K562 (cell line): ENCODE measurements around the gene CENPH. TPM values are rescaled to one million over a fixed set of nuclear protein-coding genes. Genes with fewer than 3 reads are reported as not detected.

ENCODE experiments used
- ATAC-seq: fragments of 200-7000 bp; cut with Tn5 transposase; 3 replicates; pipeline ENCODE4 v1.9.1; 2020; ENCODE audit warnings: moderate library complexity
- BruUV-seq: library from RNA; stranded (reverse); fragments of 400-500 nt; replicated peaks from 2 replicates; lab custom pipeline; 2021; lab: Mats Ljungman, UMichigan
- CTCF ChIA-PET: fragments of 300-600 bp; formaldehyde crosslinking; extraction: SDS; loops from one replicate; lab custom pipeline; 2021; ENCODE audit warnings: low intra/inter-chr PET ratio; lab: Yijun Ruan, JAX
- POLR2A ChIA-PET: fragments of 300-600, 350-650 bp; sonication (Branson Sonifier 250); formaldehyde crosslinking; extraction: SDS; loops from one replicate; lab custom pipeline; 2021; ENCODE audit warnings: antibody characterized with exemption, inconsistent platforms; lab: Yijun Ruan, JAX
- DNase-seq, 4 experiments: peaks; one replicate each; pipeline versions ENCODE4 v3.0.0 to v3.0.0-alpha.2; 2011 to 2018; ENCODE audit warnings: low spot score in 3 of 4, mixed read lengths in 3 of 4; ENCODE audit errors: extremely low read depth in 1 of 4
- FAIRE-seq: peaks from 2 replicates; lab custom pipeline; 2011; peaks lifted over from hg19 to GRCh38; lab: Jason Lieb, UNC
- H2AFZ ChIP-seq: 2 replicates; pipeline ENCODE4 v1.6.0; 2011; ENCODE audit warnings: low read depth, low read length, control low read depth, inconsistent platforms
- H3K27ac ChIP-seq: fragments of 200-600 bp; 3 replicates; pipeline ENCODE4 v1.8.0; 2011; ENCODE audit warnings: low read depth, mild to moderate bottlenecking, control low read depth, inconsistent platforms, low read length, moderate library complexity, mixed read lengths; ENCODE audit errors: extremely low read depth
- H3K27me3 ChIP-seq, 2 experiments: fragments of 300-600 bp in 1 of 2; 2 replicates in 1 of 2; 3 replicates in 1 of 2; pipeline versions ENCODE4 v1.6.0 to v1.8.0; 2011; ENCODE audit warnings: inconsistent platforms in 2 of 2, low read length in 2 of 2, mild to moderate bottlenecking in 1 of 2, mixed read lengths in 1 of 2, moderate library complexity in 1 of 2; ENCODE audit not compliant: control insufficient read depth in 2 of 2, insufficient read depth in 2 of 2
- H3K36me3 ChIP-seq: fragments of 300-600 bp; 3 replicates; pipeline ENCODE4 v1.8.0; 2011; ENCODE audit warnings: mild to moderate bottlenecking, low read length, inconsistent platforms; ENCODE audit not compliant: control insufficient read depth, insufficient read depth
- H3K4me1 ChIP-seq, 2 experiments: fragments of 200-600 bp in 1 of 2; replicated peaks in 1 of 2; 2 replicates in 1 of 2; 3 replicates in 1 of 2; pipeline versions ENCODE4 v1.5.1 to v1.8.0; 2011; ENCODE audit warnings: inconsistent platforms in 2 of 2, low read length in 2 of 2, mild to moderate bottlenecking in 1 of 2, mixed read lengths in 1 of 2, moderate library complexity in 1 of 2; ENCODE audit not compliant: control insufficient read depth in 2 of 2, insufficient read depth in 2 of 2
- H3K4me2 ChIP-seq: 2 replicates; pipeline ENCODE4 v1.6.1; 2011; ENCODE audit warnings: low read length, control low read depth, inconsistent platforms, mixed read lengths; ENCODE audit not compliant: insufficient read depth
- H3K4me3 ChIP-seq: fragments of 200-600 bp; sonication (generic), shearing (Covaris generic); 2 replicates; pipeline ENCODE4 v1.5.1; 2016; ENCODE audit warnings: control low read depth, inconsistent platforms
- H3K79me2 ChIP-seq: fragments of 200-600 bp; 3 replicates; pipeline ENCODE4 v1.8.0; 2011; ENCODE audit warnings: low read length, inconsistent platforms; ENCODE audit not compliant: control insufficient read depth, insufficient read depth
- H3K9ac ChIP-seq, 2 experiments: 2 replicates each; pipeline versions ENCODE4 v1.6.0 to v1.6.1; 2011; ENCODE audit warnings: low read depth in 2 of 2, low read length in 2 of 2, control low read depth in 1 of 2, inconsistent platforms in 1 of 2, mild to moderate bottlenecking in 1 of 2, mixed read lengths in 1 of 2; ENCODE audit not compliant: insufficient read depth in 1 of 2
- H3K9me1 ChIP-seq: one replicate; pipeline ENCODE4 v1.6.0; 2011; ENCODE audit warnings: inconsistent platforms, mild to moderate bottlenecking, low read length, moderate library complexity; ENCODE audit not compliant: control insufficient read depth, insufficient read depth
- H3K9me3 ChIP-seq: replicated peaks from 2 replicates; pipeline ENCODE4 v1.5.1; 2011; ENCODE audit warnings: low read depth, low read length, inconsistent platforms; ENCODE audit not compliant: control insufficient read depth, insufficient read depth
- H4K20me1 ChIP-seq: replicated peaks from 2 replicates; pipeline ENCODE4 v1.6.1; 2011; ENCODE audit warnings: low read length, inconsistent platforms, mixed read lengths; ENCODE audit not compliant: control insufficient read depth, insufficient read depth
- CBFA2T3 ChIP-seq: fragments of 450-650 bp; IDR thresholded peaks from 2 replicates; pipeline ENCODE4 v1.6.1; 2017
- FOXK2 ChIP-seq, 2 experiments: fragments of 450-650 bp; IDR thresholded peaks in 1 of 2; conservative IDR thresholded peaks in 1 of 2; 2 replicates each; pipeline ENCODE4 v1.6.1; 2016; ENCODE audit warnings: low read depth in 2 of 2, mild to moderate bottlenecking in 1 of 2
- PHB2 ChIP-seq: fragments of 450-650 bp; IDR thresholded peaks from 2 replicates; pipeline ENCODE4 v1.6.1; 2017; ENCODE audit warnings: low read depth
- SRSF1 ChIP-seq: fragments of 200-400 bp; formaldehyde crosslinking; IDR thresholded peaks from 2 replicates; pipeline ENCODE4 v1.6.1; 2017; ENCODE audit warnings: mild to moderate bottlenecking, low read depth, low read length, moderate library complexity
- TSC22D4 ChIP-seq: fragments of 450-650 bp; IDR thresholded peaks from 2 replicates; pipeline ENCODE4 v1.6.1; 2016; ENCODE audit warnings: missing genetic modification characterization, missing biosample characterization, control low read depth
- WGBS: fragments of 100-300 bp; shearing (Covaris generic); methylation state at CpG from one replicate; pipeline ENCODE4 v1.1.6; 2016; ENCODE audit warnings: low coverage, mixed read lengths; ENCODE audit not compliant: insufficient coverage; ENCODE audit errors: missing lambda C conversion rate; 5-methylcytosine and 5-hydroxymethylcytosine counted together
- in situ Hi-C: fragments of 300-500 bp; cut with MboI; formaldehyde crosslinking; loops from 4 replicates; pipeline ENCODE4 v1.15.0; 2018; ENCODE audit warnings: inconsistent platforms, mixed read lengths
- intact Hi-C: fragments of 100-400 bp; cut with micrococcal nuclease; formaldehyde crosslinking; loops from 2 replicates; pipeline ENCODE4 v1.14.2; 2022
- polyA plus RNA-seq, 8 experiments: library from polyadenylated mRNA; depleted of rRNA in 4 of 8; stranded (reverse) in 5 of 8; unstranded in 3 of 8; fragments of >200 nt; fragmentation: Nextera tagmentation in 2 of 8; fragmentation: Illumina TruSeq in 1 of 8; extraction: Ambion mirVana in 2 of 8; extraction: Trizol in 1 of 8; gene quantifications; 2 replicates each; pipeline versions ENCODE4 v1.2.1 to v1.2.3, GENCODE V29; 2011 to 2014; ENCODE audit warnings: inconsistent platforms in 1 of 8, missing spikeins in 1 of 8
- total RNA-seq, 7 experiments: library from RNA; depleted of rRNA in 6 of 7; stranded (reverse); fragments of >200 nt in 6 of 7; fragmentation: Illumina TruSeq in 2 of 7; extraction: Trizol in 2 of 7; gene quantifications; 2 replicates each; pipeline versions ENCODE4 v1.2.1 to v1.2.3, GENCODE V29; 2011 to 2021; ENCODE audit warnings: low replicate concordance in 1 of 7
- TF ChIP-seq, protein P1 (sequence below): IDR thresholded peaks from 2 replicates; pipeline ENCODE4 v1.6.1; 2014; ENCODE audit warnings: antibody characterized with exemption
- TF ChIP-seq, protein P2 (sequence below): fragments of 200-400 bp; formaldehyde crosslinking; IDR thresholded peaks from 2 replicates; pipeline ENCODE4 v1.6.1; 2017; ENCODE audit warnings: mild to moderate bottlenecking, low read depth, low read length, moderate library complexity

CENPH gene
- total and polyA plus RNA-seq, 9 of the 15 experiments (the other 6 are each of a cell fraction or from before 2014, with no cell fraction given): 10.5 to 124 (median 74.9) TPM

- no peak overlapping the region for H3K9ac ChIP-seq
- no peak for ATAC-seq
- no peak overlapping the region for H3K4me2 ChIP-seq
- no peaks in the 10 kb centered on the region for H3K79me2 ChIP-seq
- no peak for DNase-seq
- no peak for TF ChIP-seq FOXK2 (conservative IDR thresholded peaks at IDR 0.05 in 1 of 2, IDR thresholded peaks at IDR 0.05 in 1 of 2; ENCODE audit: low read depth in 2 of 2)
- no peak for TF ChIP-seq PHB2
- no peak for TF ChIP-seq SRSF1
- TF ChIP-seq, protein P1, sequence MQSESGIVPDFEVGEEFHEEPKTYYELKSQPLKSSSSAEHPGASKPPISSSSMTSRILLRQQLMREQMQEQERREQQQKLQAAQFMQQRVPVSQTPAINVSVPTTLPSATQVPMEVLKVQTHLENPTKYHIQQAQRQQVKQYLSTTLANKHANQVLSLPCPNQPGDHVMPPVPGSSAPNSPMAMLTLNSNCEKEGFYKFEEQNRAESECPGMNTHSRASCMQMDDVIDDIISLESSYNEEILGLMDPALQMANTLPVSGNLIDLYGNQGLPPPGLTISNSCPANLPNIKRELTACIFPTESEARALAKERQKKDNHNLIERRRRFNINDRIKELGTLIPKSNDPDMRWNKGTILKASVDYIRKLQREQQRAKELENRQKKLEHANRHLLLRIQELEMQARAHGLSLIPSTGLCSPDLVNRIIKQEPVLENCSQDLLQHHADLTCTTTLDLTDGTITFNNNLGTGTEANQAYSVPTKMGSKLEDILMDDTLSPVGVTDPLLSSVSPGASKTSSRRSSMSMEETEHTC: no peak
- TF ChIP-seq, protein P2, sequence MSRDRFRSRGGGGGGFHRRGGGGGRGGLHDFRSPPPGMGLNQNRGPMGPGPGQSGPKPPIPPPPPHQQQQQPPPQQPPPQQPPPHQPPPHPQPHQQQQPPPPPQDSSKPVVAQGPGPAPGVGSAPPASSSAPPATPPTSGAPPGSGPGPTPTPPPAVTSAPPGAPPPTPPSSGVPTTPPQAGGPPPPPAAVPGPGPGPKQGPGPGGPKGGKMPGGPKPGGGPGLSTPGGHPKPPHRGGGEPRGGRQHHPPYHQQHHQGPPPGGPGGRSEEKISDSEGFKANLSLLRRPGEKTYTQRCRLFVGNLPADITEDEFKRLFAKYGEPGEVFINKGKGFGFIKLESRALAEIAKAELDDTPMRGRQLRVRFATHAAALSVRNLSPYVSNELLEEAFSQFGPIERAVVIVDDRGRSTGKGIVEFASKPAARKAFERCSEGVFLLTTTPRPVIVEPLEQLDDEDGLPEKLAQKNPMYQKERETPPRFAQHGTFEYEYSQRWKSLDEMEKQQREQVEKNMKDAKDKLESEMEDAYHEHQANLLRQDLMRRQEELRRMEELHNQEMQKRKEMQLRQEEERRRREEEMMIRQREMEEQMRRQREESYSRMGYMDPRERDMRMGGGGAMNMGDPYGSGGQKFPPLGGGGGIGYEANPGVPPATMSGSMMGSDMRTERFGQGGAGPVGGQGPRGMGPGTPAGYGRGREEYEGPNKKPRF: no peak
- TF ChIP-seq TSC22D4 (tag): no peak
- TF ChIP-seq CBFA2T3: no peak
- H2AFZ ChIP-seq: no peak overlapping the region
- intact Hi-C loops (no loop called here), in situ Hi-C loops (no loop called here)
- ChIA-PET POLR2A (interaction anchor here (0.9 to 3.0 kb wide), 3 partner anchors 11 to 21 kb away, joined by 5 to 10 read pairs (median 9); partner anchors contain the start of gene CENPH), CTCF (no interaction called here)
- BruUV-seq: no TSS peak
- no peak for FAIRE-seq
- H3K9me3 ChIP-seq: no peaks in the 10 kb centered on the region
- no peaks in the 10 kb centered on the region for H4K20me1 ChIP-seq
- peaks cover 46% of the 10 kb centered on the region for H3K36me3 ChIP-seq
- no peak overlapping the region for H3K27ac ChIP-seq
- WGBS: 43% methylated on average over 2 of the region's 2 CpGs
- no peaks in the 10 kb centered on the region for H3K9me1 ChIP-seq
- no peaks in the 10 kb centered on the region for H3K27me3 ChIP-seq
- H3K4me1 ChIP-seq: peaks cover 8 to 9% of the 10 kb centered on the region in 2 experiments; a peak in 4 of 5 replicates
- no peak overlapping the region for H3K4me3 ChIP-seq
Observed at GRCh38 chr5:69211200-69211599, 21.8 kb downstream of the CENPH start.
